ENCODE results near the gene MVK.

DNA sequence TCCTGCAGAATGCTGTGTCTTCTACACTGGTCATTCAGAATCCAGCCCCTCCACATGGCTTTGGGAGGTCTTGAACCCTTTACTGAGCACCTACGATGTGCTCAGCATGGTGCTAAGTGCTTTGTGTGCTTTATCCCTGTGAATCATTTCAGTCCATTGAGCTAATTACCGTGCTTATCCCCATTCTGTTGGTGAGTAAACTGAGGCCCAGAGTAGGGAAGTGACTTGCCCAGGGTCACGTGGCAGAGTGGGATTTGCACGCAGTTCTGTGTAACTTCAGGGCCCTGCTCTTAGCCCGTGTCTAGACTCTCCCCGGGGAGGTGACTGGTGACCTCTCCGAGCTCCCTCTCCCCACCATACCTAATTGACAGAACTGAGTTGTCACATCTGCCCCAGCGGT lies 27.4 kb downstream of the MVK start:
- TF ChIP-seq POLR2A (IDR thresholded peaks at IDR 0.05) = no peak
- TF ChIP-seq, protein P1, sequence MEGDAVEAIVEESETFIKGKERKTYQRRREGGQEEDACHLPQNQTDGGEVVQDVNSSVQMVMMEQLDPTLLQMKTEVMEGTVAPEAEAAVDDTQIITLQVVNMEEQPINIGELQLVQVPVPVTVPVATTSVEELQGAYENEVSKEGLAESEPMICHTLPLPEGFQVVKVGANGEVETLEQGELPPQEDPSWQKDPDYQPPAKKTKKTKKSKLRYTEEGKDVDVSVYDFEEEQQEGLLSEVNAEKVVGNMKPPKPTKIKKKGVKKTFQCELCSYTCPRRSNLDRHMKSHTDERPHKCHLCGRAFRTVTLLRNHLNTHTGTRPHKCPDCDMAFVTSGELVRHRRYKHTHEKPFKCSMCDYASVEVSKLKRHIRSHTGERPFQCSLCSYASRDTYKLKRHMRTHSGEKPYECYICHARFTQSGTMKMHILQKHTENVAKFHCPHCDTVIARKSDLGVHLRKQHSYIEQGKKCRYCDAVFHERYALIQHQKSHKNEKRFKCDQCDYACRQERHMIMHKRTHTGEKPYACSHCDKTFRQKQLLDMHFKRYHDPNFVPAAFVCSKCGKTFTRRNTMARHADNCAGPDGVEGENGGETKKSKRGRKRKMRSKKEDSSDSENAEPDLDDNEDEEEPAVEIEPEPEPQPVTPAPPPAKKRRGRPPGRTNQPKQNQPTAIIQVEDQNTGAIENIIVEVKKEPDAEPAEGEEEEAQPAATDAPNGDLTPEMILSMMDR (IDR thresholded peaks at IDR 0.05) = no peak
